DND-41 (cell line): ENCODE data around the gene UTP11.
A peak's percentile ranks its signal among the peaks of the same experiment; 100 is the strongest.

ENCODE experiments used
- ATAC-seq: fragments of 200-7000 bp; cut with Tn5 transposase; 3 replicates; pipeline ENCODE4 v1.9.1; 2021; ENCODE audit warnings: low read depth; ENCODE audit not compliant: insufficient read depth
- DNase-seq: peaks from one replicate; pipeline ENCODE4 v3.0.0-alpha.2; 2020
- H2AFZ ChIP-seq: 2 replicates; pipeline ENCODE4 v1.6.0; 2012; ENCODE audit warnings: low read depth, low read length
- H3K27ac ChIP-seq: 2 replicates; pipeline ENCODE4 v1.5.1; 2012; ENCODE audit warnings: low read length, inconsistent platforms
- H3K27me3 ChIP-seq: fragments of 200-600 bp; sonication (generic); 2 replicates; pipeline ENCODE4 v1.6.0; 2012; ENCODE audit warnings: low read length, mild to moderate bottlenecking, inconsistent platforms; ENCODE audit not compliant: insufficient read depth, poor library complexity
- H3K36me3 ChIP-seq: 2 replicates; pipeline ENCODE4 v1.5.1; 2012; ENCODE audit warnings: low read length, inconsistent platforms; ENCODE audit not compliant: insufficient read depth
- H3K4me1 ChIP-seq: 2 replicates; pipeline ENCODE4 v1.5.1; 2012; ENCODE audit warnings: mild to moderate bottlenecking, low read length; ENCODE audit not compliant: insufficient read depth
- H3K4me2 ChIP-seq: 2 replicates; pipeline ENCODE4 v1.6.0; 2012; ENCODE audit warnings: mild to moderate bottlenecking, moderate library complexity, low read length, inconsistent platforms; ENCODE audit not compliant: insufficient read depth
- H3K4me3 ChIP-seq, 2 experiments: fragments of 200-600 bp in 1 of 2; shearing (Covaris generic) in 1 of 2; 2 replicates each; pipeline ENCODE4 v1.5.1; 2012 to 2016; ENCODE audit warnings: inconsistent platforms in 2 of 2, low read length in 2 of 2, mild to moderate bottlenecking in 2 of 2, low read depth in 1 of 2, moderate library complexity in 1 of 2
- H3K79me2 ChIP-seq: 2 replicates; pipeline ENCODE4 v1.6.0; 2012; ENCODE audit warnings: low read length, inconsistent platforms; ENCODE audit not compliant: insufficient read depth
- H3K9ac ChIP-seq: 2 replicates; pipeline ENCODE4 v1.6.0; 2012; ENCODE audit warnings: low read depth, mild to moderate bottlenecking, inconsistent platforms, low read length, moderate library complexity
- H3K9me3 ChIP-seq: 2 replicates; pipeline ENCODE4 v1.5.1; 2012; ENCODE audit warnings: low read length, moderate library complexity, mild to moderate bottlenecking, inconsistent platforms; ENCODE audit not compliant: insufficient read depth, severe bottlenecking
- H4K20me1 ChIP-seq: 2 replicates; pipeline ENCODE4 v1.6.0; 2012; ENCODE audit warnings: low read length; ENCODE audit not compliant: insufficient read depth
- CTCF ChIP-seq: IDR thresholded peaks from 2 replicates; pipeline ENCODE4 v1.5.1; 2012; ENCODE audit warnings: borderline replicate concordance, low read length, moderate library complexity, mild to moderate bottlenecking; ENCODE audit not compliant: poor library complexity, severe bottlenecking; ENCODE audit errors: extremely low read depth
- EZH2 ChIP-seq: IDR thresholded peaks from 3 replicates; pipeline ENCODE4 v1.6.1; 2012; ENCODE audit warnings: borderline replicate concordance, low read depth, mild to moderate bottlenecking, moderate library complexity, low read length, inconsistent platforms; ENCODE audit not compliant: severe bottlenecking

Gene UTP11

GRCh38 chr1:38000233-38000528 is 12.4 kb upstream of the UTP11 start:
- ATAC-seq (no peak), DNase-seq (no peak)
- Histone ChIP-seq H3K9me3 (no peaks in the 10 kb centered on the region), H3K27me3 (no peaks in the 10 kb centered on the region), H3K27ac (no peak overlapping the region), H4K20me1 (no peaks in the 10 kb centered on the region; the same call in 1 of the 2 replicates), H3K4me2 (no peak overlapping the region), H3K9ac (no peak overlapping the region; the same call in 1 of the 2 replicates), H3K79me2 (no peaks in the 10 kb centered on the region), H3K4me1 (peaks cover 16% of the 10 kb centered on the region), H3K36me3 (peaks cover 18% of the 10 kb centered on the region), H2AFZ (no peak overlapping the region), H3K4me3 (no peak overlapping the region)
- TF ChIP-seq CTCF: no peak
- no peak for TF ChIP-seq EZH2

- no peaks in the 10 kb centered on the region; the same call in 1 of the 2 replicates for H4K20me1 ChIP-seq
- H2AFZ ChIP-seq: no peak overlapping the region
- H3K9ac ChIP-seq: no peak overlapping the region
- ATAC-seq (no peak), DNase-seq (no peak)
- TF ChIP-seq EZH2 (no peak), CTCF (no peak)
- H3K4me1 ChIP-seq: peaks cover 18% of the 10 kb centered on the region
- H3K4me2 ChIP-seq: no peak overlapping the region
- H3K79me2 ChIP-seq: no peaks in the 10 kb centered on the region
- no peaks in the 10 kb centered on the region for H3K9me3 ChIP-seq
- H3K36me3 ChIP-seq: peaks cover 18% of the 10 kb centered on the region
- no peak overlapping the region for H3K27ac ChIP-seq
- H3K4me3 ChIP-seq: no peak overlapping the region
- H3K27me3 ChIP-seq: no peaks in the 10 kb centered on the region
Observed at GRCh38 chr1:38000529-38001455, 11.7 kb upstream of the UTP11 start.

- no peaks in the 10 kb centered on the region; the same call in 1 of the 2 replicates for H4K20me1 ChIP-seq
- DNase-seq (no peak), ATAC-seq (no peak)
- no peaks in the 10 kb centered on the region for H3K27me3 ChIP-seq
- H3K27ac ChIP-seq: no peak overlapping the region
- peak overlapping the region; percentile 56; the same call in 1 of the 2 replicates for H3K9ac ChIP-seq
- 0 out of 4 replicates have a peak overlapping the region, but pooled peaks of 1 of the 2 experiments have one; percentile 69 for H3K4me3 ChIP-seq
- peaks cover 3% of the 10 kb centered on the region for H3K36me3 ChIP-seq
- peak overlapping the region; percentile 88 for H3K4me2 ChIP-seq
- H3K9me3 ChIP-seq: no peaks in the 10 kb centered on the region
- no peak for TF ChIP-seq CTCF
- TF ChIP-seq EZH2: no peak
- peaks cover 21% of the 10 kb centered on the region for H3K4me1 ChIP-seq
- H3K79me2 ChIP-seq: no peaks in the 10 kb centered on the region
- H2AFZ ChIP-seq: no peak overlapping the region
Observed at GRCh38 chr1:38003261-38004250, 9.0 kb upstream of the UTP11 start.
